RWPE2 (cell line): Measurements from ENCODE around the gene EEF1B2.

ENCODE experiments used
- ATAC-seq: fragments of 200-7000 bp; cut with Tn5 transposase; 3 replicates; pipeline ENCODE4 v1.9.1; 2021; ENCODE audit warnings: low read depth
- DNase-seq: peaks from one replicate; pipeline ENCODE4 v3.0.0-alpha.2; 2020; ENCODE audit warnings: low spot score
- H3K27ac ChIP-seq: fragments of 450-650 bp; 2 replicates; pipeline ENCODE4 v1.5.1; 2017; ENCODE audit warnings: mild to moderate bottlenecking; ENCODE audit not compliant: poor library complexity, severe bottlenecking
- H3K27me3 ChIP-seq: fragments of 250-450 bp; sonication (Bioruptor Pico); 2 replicates; pipeline ENCODE4 v1.5.1; 2021; ENCODE audit warnings: mild to moderate bottlenecking, moderate library complexity; ENCODE audit not compliant: insufficient read depth, poor library complexity, severe bottlenecking
- H3K36me3 ChIP-seq: fragments of 250-450 bp; sonication (Bioruptor Pico); 2 replicates; pipeline ENCODE4 v1.5.1; 2020; ENCODE audit warnings: low read depth, mild to moderate bottlenecking, moderate library complexity
- H3K4me1 ChIP-seq: fragments of 250-450 bp; sonication (Bioruptor Pico); 2 replicates; pipeline ENCODE4 v1.5.1; 2021; ENCODE audit warnings: mild to moderate bottlenecking, moderate library complexity; ENCODE audit not compliant: insufficient read depth, poor library complexity, severe bottlenecking
- H3K4me3 ChIP-seq: fragments of 250-450 bp; sonication (Bioruptor Pico); 2 replicates; pipeline ENCODE4 v1.5.1; 2021; ENCODE audit warnings: mild to moderate bottlenecking, moderate library complexity; ENCODE audit not compliant: severe bottlenecking
- H3K9me3 ChIP-seq: fragments of 250-450 bp; sonication (Bioruptor Pico); 2 replicates; pipeline ENCODE4 v1.5.1; 2021; ENCODE audit warnings: mild to moderate bottlenecking, moderate library complexity; ENCODE audit not compliant: severe bottlenecking
- TF ChIP-seq, protein P1 (sequence below): fragments of 450-650 bp; IDR thresholded peaks from one replicate; pipeline ENCODE4 v1.5.1; 2017; ENCODE audit warnings: mild to moderate bottlenecking, moderate library complexity; ENCODE audit not compliant: poor library complexity, severe bottlenecking

EEF1B2 gene

GRCh38 chr2:206159346-206160124, at the start of gene EEF1B2, which contains the start of gene NDUFS1:
Gene EEF1B2, plus strand, starts transcription at chr2:206159895. Its CDS starts 85 bp downstream, at chr2:206159980.
Gene NDUFS1, minus strand, starts transcription at chr2:206159444. Its CDS starts 5,766 bp downstream, at chr2:206153678.
- Histone ChIP-seq H3K27me3 (no peaks in the 10 kb centered on the region), H3K36me3 (peaks cover 58% of the 10 kb centered on the region), H3K4me3 (peak within 1 kb of the TSS; percentile 77), H3K9me3 (no peaks in the 10 kb centered on the region), H3K4me1 (peaks cover 12% of the 10 kb centered on the region), H3K27ac (peak within 1 kb of the TSS; percentile 77)
- TF ChIP-seq, protein P1, sequence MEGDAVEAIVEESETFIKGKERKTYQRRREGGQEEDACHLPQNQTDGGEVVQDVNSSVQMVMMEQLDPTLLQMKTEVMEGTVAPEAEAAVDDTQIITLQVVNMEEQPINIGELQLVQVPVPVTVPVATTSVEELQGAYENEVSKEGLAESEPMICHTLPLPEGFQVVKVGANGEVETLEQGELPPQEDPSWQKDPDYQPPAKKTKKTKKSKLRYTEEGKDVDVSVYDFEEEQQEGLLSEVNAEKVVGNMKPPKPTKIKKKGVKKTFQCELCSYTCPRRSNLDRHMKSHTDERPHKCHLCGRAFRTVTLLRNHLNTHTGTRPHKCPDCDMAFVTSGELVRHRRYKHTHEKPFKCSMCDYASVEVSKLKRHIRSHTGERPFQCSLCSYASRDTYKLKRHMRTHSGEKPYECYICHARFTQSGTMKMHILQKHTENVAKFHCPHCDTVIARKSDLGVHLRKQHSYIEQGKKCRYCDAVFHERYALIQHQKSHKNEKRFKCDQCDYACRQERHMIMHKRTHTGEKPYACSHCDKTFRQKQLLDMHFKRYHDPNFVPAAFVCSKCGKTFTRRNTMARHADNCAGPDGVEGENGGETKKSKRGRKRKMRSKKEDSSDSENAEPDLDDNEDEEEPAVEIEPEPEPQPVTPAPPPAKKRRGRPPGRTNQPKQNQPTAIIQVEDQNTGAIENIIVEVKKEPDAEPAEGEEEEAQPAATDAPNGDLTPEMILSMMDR: no peak
- ATAC-seq: peak; percentile 87
- DNase-seq: peak; percentile 97

DNA sequence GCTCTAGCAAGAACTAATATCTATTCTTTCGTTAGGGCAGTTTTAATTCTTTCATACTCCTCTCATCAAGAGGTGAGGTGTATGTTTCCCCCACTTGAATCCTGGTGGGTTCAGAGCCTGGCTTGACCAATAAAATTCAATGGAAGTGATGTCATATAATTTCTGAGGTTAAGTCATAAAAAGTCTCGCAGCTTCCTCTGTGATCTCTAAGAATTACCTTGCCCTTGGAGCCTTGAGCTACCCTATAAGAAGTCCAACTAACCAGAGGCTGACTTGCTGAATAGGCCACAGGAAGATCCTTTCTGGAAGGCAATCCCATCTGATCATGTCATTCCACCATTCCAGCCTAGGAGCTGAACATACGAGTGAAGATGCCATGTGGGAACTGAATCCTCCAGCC, 47.6 kb upstream of the EEF1B2 start:
- H3K9me3 ChIP-seq: no peaks in the 10 kb centered on the region
- H3K36me3 ChIP-seq: peaks cover 7% of the 10 kb centered on the region; the same call in 1 of the 2 replicates
- TF ChIP-seq, protein P1: no peak
- H3K4me3 ChIP-seq: no peak overlapping the region
- ATAC-seq (no peak; the same call in 2 of the 3 replicates), DNase-seq (no peak)
- no peak overlapping the region for H3K27ac ChIP-seq
- no peaks in the 10 kb centered on the region for H3K27me3 ChIP-seq
- no peaks in the 10 kb centered on the region for H3K4me1 ChIP-seq

- no peak overlapping the region for H3K27ac ChIP-seq
- H3K9me3 ChIP-seq: no peaks in the 10 kb centered on the region
- H3K4me1 ChIP-seq: no peaks in the 10 kb centered on the region
- peaks cover 14% of the 10 kb centered on the region; the same call in 1 of the 2 replicates for H3K36me3 ChIP-seq
- TF ChIP-seq, protein P1: no peak
- H3K27me3 ChIP-seq: no peaks in the 10 kb centered on the region
- H3K4me3 ChIP-seq: no peak overlapping the region
- DNase-seq (no peak), ATAC-seq (peak; percentile 21; the same call in 1 of the 3 replicates)
These were observed 46.7 kb upstream of the EEF1B2 start for GRCh38 chr2:206112846-206113547.

DNA sequence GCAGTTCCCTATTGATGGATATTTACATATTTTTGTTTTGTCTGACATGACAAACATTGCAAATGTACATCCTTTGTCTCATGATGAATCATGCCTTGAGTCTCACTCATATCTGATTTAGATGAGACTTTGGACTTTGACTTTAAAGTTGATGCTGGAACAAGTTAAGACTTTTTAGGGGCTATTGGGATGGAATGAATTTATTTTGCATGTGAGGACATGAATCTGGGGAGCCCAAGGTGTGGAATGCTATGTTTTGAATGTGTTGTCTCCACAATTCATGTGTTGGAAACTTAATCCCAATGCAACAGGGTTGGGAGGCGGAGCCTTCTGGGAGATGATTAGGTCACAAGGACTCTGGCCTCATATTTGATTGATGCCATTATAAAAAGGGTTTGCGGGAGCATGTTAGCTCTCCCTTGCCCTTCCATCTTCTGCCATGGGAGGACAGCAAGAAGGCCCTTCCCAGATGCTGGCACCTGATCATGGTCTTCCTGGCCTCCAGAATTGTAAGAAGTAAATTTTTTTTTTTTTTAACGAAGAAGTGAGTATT, 44.6 kb upstream of the EEF1B2 start:
- ATAC-seq (no peak), DNase-seq (no peak)
- no peaks in the 10 kb centered on the region for H3K9me3 ChIP-seq
- TF ChIP-seq, protein P1: no peak
- H3K36me3 ChIP-seq: peaks cover 18% of the 10 kb centered on the region
- H3K27me3 ChIP-seq: no peaks in the 10 kb centered on the region
- no peak overlapping the region for H3K4me3 ChIP-seq
- no peaks in the 10 kb centered on the region for H3K4me1 ChIP-seq
- H3K27ac ChIP-seq: no peak overlapping the region
